IMR-90 (cell line): Measurements from ENCODE around the gene CD81. TPM values are rescaled to one million over a fixed set of nuclear protein-coding genes. Genes with fewer than 3 reads are reported as not detected.

Experiments
- ATAC-seq: fragments of 200-7000 bp; cut with Tn5 transposase; 2 replicates; pipeline ENCODE4 v1.9.1; 2020; ENCODE audit warnings: low read depth, mild to moderate bottlenecking, moderate library complexity
- BruUV-seq: library from RNA; stranded (reverse); fragments of 400-500 nt; replicated peaks from 2 replicates; lab custom pipeline; 2021; lab: Mats Ljungman, UMichigan
- CTCF ChIA-PET: fragments of 300-600 bp; formaldehyde crosslinking; extraction: SDS; loops from one replicate; lab custom pipeline; 2021; ENCODE audit warnings: antibody characterized with exemption; lab: Yijun Ruan, JAX
- POLR2A ChIA-PET: fragments of 300-600 bp; sonication (Branson Sonifier 250); formaldehyde crosslinking; loops from one replicate; lab custom pipeline; 2022; ENCODE audit warnings: antibody characterized with exemption; ENCODE audit not compliant: unreplicated experiment; lab: Charles Lee
- DNase-seq: peaks from one replicate; pipeline ENCODE4 v3.0.0; 2013
- H2AFZ ChIP-seq: replicated peaks from 2 replicates; pipeline ENCODE3; 2013; ENCODE audit warnings: low read length, mild to moderate bottlenecking; ENCODE audit not compliant: poor library complexity
- H2AK5ac ChIP-seq: 2 replicates; pipeline ENCODE4 v1.6.1; 2013; ENCODE audit warnings: low read depth, low read length, inconsistent platforms
- H2AK9ac ChIP-seq: replicated peaks from 2 replicates; pipeline ENCODE3; 2013; ENCODE audit warnings: mild to moderate bottlenecking, low read depth, low read length, moderate library complexity; ENCODE audit not compliant: poor library complexity
- H2BK120ac ChIP-seq: 2 replicates; pipeline ENCODE4 v1.6.1; 2013; ENCODE audit warnings: low read depth, low read length, inconsistent platforms
- H2BK15ac ChIP-seq: 3 replicates; pipeline ENCODE4 v1.6.1; 2013; ENCODE audit warnings: low read depth, low read length, inconsistent platforms
- H2BK20ac ChIP-seq: 2 replicates; pipeline ENCODE4 v1.6.1; 2013; ENCODE audit warnings: low read depth, mild to moderate bottlenecking, inconsistent platforms, low read length, moderate library complexity
- H2BK5ac ChIP-seq: 2 replicates; pipeline ENCODE4 v1.6.1; 2013; ENCODE audit warnings: mild to moderate bottlenecking, low read depth, low read length, inconsistent platforms; ENCODE audit not compliant: poor library complexity, severe bottlenecking
- H3K14ac ChIP-seq: replicated peaks from 2 replicates; pipeline ENCODE4 v1.6.1; 2013; ENCODE audit warnings: low read depth, low read length, inconsistent platforms
- H3K18ac ChIP-seq: 2 replicates; pipeline ENCODE4 v1.6.1; 2013; ENCODE audit warnings: low read depth, low read length, control low read depth
- H3K23ac ChIP-seq: 2 replicates; pipeline ENCODE4 v1.6.1; 2013; ENCODE audit warnings: low read depth, low read length, inconsistent platforms
- H3K27ac ChIP-seq: 2 replicates; pipeline ENCODE4 v1.5.1; 2013; ENCODE audit warnings: mild to moderate bottlenecking, control low read depth, low read length; ENCODE audit not compliant: insufficient read depth
- H3K27me3 ChIP-seq: 2 replicates; pipeline ENCODE4 v1.6.1; 2013; ENCODE audit warnings: low read length; ENCODE audit not compliant: control insufficient read depth, insufficient read depth
- H3K36me3 ChIP-seq: 2 replicates; pipeline ENCODE4 v1.6.1; 2013; ENCODE audit warnings: low read length, mixed read lengths; ENCODE audit not compliant: control insufficient read depth, insufficient read depth
- H3K4ac ChIP-seq: 2 replicates; pipeline ENCODE4 v1.6.1; 2013; ENCODE audit warnings: low read depth, low read length, inconsistent platforms
- H3K4me1 ChIP-seq: 2 replicates; pipeline ENCODE4 v1.6.1; 2013; ENCODE audit warnings: low read length, mixed read lengths; ENCODE audit not compliant: control insufficient read depth, insufficient read depth
- H3K4me2 ChIP-seq: 2 replicates; pipeline ENCODE4 v1.6.1; 2013; ENCODE audit warnings: low read depth, mild to moderate bottlenecking, control low read depth, low read length, moderate library complexity
- H3K4me3 ChIP-seq: 2 replicates; pipeline ENCODE4 v1.5.1; 2013; ENCODE audit warnings: low read depth, mild to moderate bottlenecking, control low read depth, low read length, moderate library complexity; ENCODE audit not compliant: insufficient read depth
- H3K56ac ChIP-seq: 2 replicates; pipeline ENCODE4 v1.6.1; 2013; ENCODE audit warnings: low read length, inconsistent platforms; ENCODE audit not compliant: insufficient read depth; ENCODE audit errors: extremely low read depth
- H3K79me1 ChIP-seq, 2 experiments: 2 replicates each; pipeline ENCODE4 v1.6.1; 2013; ENCODE audit warnings: low read length in 2 of 2, inconsistent platforms in 1 of 2, low read depth in 1 of 2
- H3K9ac ChIP-seq: 2 replicates; pipeline ENCODE4 v1.6.1; 2013; ENCODE audit warnings: low read depth, low read length, control low read depth
- H3K9me1 ChIP-seq: 2 replicates; pipeline ENCODE4 v1.6.1; 2013; ENCODE audit warnings: low read length, inconsistent platforms; ENCODE audit not compliant: insufficient read depth
- H3K9me3 ChIP-seq: 2 replicates; pipeline ENCODE4 v1.6.1; 2013; ENCODE audit warnings: low read length; ENCODE audit not compliant: control insufficient read depth, insufficient read depth
- H4K20me1 ChIP-seq: 2 replicates; pipeline ENCODE4 v1.6.1; 2013; ENCODE audit warnings: low read length, inconsistent platforms; ENCODE audit not compliant: insufficient read depth
- H4K5ac ChIP-seq: 2 replicates; pipeline ENCODE4 v1.6.1; 2013; ENCODE audit warnings: mild to moderate bottlenecking, low read depth, low read length, control low read depth
- H4K8ac ChIP-seq, 2 experiments: 2 replicates each; pipeline ENCODE4 v1.6.1; 2013; ENCODE audit warnings: low read depth in 2 of 2, low read length in 2 of 2, control low read depth in 1 of 2, inconsistent platforms in 1 of 2
- H4K91ac ChIP-seq: 2 replicates; pipeline ENCODE4 v1.6.1; 2013; ENCODE audit warnings: low read depth, low read length, inconsistent platforms; ENCODE audit not compliant: insufficient read depth
- RAD21 ChIP-seq: IDR thresholded peaks from 2 replicates; pipeline ENCODE4 v1.6.1; 2012; ENCODE audit warnings: low read length, improper control_type of control experiment
- RCOR1 ChIP-seq: IDR thresholded peaks from 2 replicates; pipeline ENCODE4 v1.6.1; 2012; ENCODE audit warnings: mild to moderate bottlenecking, low read length, improper control_type of control experiment; ENCODE audit not compliant: insufficient replicate concordance
- RFX5 ChIP-seq: IDR thresholded peaks from 2 replicates; pipeline ENCODE4 v1.8.0; 2012; ENCODE audit warnings: low read depth, mild to moderate bottlenecking, low read length, moderate library complexity
- WGBS, 2 experiments: methylation state at CpG; one replicate each; pipeline versions ENCODE4 v1.1.5 to v1.1.7; 2013; ENCODE audit warnings: missing lambda C conversion rate in 2 of 2; ENCODE audit not compliant: insufficient read length in 1 of 2; ENCODE audit errors: extremely low coverage in 2 of 2; 5-methylcytosine and 5-hydroxymethylcytosine counted together
- dilution Hi-C: fragments of 300-500 bp; cut with HindIII; formaldehyde crosslinking; loops from one replicate; pipeline ENCODE4 v1.14.3; 2018; ENCODE audit warnings: low sequenced_read_pairs; ENCODE audit not compliant: unreplicated experiment
- in situ Hi-C: fragments of 300-500 bp; cut with MboI; formaldehyde crosslinking; loops from 3 replicates; pipeline ENCODE4 v1.14.3; 2019; ENCODE audit warnings: low sequenced_read_pairs, inconsistent platforms, mixed read lengths
- intact Hi-C: fragments of 100-400 bp; cut with micrococcal nuclease; formaldehyde crosslinking; loops from 2 replicates; pipeline ENCODE4 v1.10.0; 2022
- polyA plus RNA-seq, 3 experiments: library from polyadenylated mRNA; depleted of rRNA; stranded (reverse); fragments of >200 nt; gene quantifications; 2 replicates each; pipeline ENCODE4 v1.2.3, GENCODE V29; 2012; ENCODE audit warnings: low replicate concordance in 1 of 3
- total RNA-seq: library from RNA; depleted of rRNA; stranded (reverse); fragments of >200 nt; gene quantifications from 2 replicates; pipeline ENCODE4 v1.2.3, GENCODE V29; 2012
- TF ChIP-seq, protein P1 (sequence below): fragments of 150-350 bp; IDR thresholded peaks from 2 replicates; pipeline ENCODE4 v1.6.1; 2016; ENCODE audit warnings: low read depth, mild to moderate bottlenecking, low read length, moderate library complexity, borderline replicate concordance

CD81 gene
- total and polyA plus RNA-seq, 2 of the 4 experiments (the other 2 are of a cell fraction): 159 to 689 TPM

DNA sequence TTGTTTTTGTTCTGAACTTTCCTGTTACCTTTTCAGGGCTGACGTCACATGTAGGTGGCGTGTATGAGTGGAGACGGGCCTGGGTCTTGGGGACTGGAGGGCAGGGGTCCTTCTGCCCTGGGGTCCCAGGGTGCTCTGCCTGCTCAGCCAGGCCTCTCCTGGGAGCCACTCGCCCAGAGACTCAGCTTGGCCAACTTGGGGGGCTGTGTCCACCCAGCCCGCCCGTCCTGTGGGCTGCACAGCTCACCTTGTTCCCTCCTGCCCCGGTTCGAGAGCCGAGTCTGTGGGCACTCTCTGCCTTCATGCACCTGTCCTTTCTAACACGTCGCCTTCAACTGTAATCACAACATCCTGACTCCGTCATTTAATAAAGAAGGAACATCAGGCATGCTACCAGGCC lies 19.9 kb downstream of the CD81 start:
- DNase-seq (no peak), ATAC-seq (no peak)
- ChIA-PET POLR2A (no interaction called here), CTCF (no interaction called here)
- no peak overlapping the region for H2AK5ac ChIP-seq
- no peak overlapping the region for H3K4me3 ChIP-seq
- dilution Hi-C loops: no loop called here
- BruUV-seq: TSS peak; percentile 97
- H3K4me2 ChIP-seq: no peak overlapping the region
- no peak overlapping the region for H3K27ac ChIP-seq
- no peak overlapping the region for H3K18ac ChIP-seq
- no peak overlapping the region for H3K56ac ChIP-seq
- H3K27me3 ChIP-seq: no peaks in the 10 kb centered on the region
- no peak for TF ChIP-seq RCOR1
- TF ChIP-seq, protein P1, sequence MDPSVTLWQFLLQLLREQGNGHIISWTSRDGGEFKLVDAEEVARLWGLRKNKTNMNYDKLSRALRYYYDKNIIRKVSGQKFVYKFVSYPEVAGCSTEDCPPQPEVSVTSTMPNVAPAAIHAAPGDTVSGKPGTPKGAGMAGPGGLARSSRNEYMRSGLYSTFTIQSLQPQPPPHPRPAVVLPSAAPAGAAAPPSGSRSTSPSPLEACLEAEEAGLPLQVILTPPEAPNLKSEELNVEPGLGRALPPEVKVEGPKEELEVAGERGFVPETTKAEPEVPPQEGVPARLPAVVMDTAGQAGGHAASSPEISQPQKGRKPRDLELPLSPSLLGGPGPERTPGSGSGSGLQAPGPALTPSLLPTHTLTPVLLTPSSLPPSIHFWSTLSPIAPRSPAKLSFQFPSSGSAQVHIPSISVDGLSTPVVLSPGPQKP: no peak
- TF ChIP-seq RAD21: no peak
- TF ChIP-seq RFX5: no peak
- H4K8ac ChIP-seq: no peak overlapping the region
- no peak overlapping the region for H4K91ac ChIP-seq
- no peaks in the 10 kb centered on the region for H3K9me1 ChIP-seq
- H3K4ac ChIP-seq: no peak overlapping the region
- H3K79me1 ChIP-seq: peaks cover 10 to 30% of the 10 kb centered on the region in 2 experiments
- H2AK9ac ChIP-seq: no peak overlapping the region
- intact Hi-C loops: no loop called here
- no peak overlapping the region for H3K9ac ChIP-seq
- H2BK15ac ChIP-seq: no peak overlapping the region
- in situ Hi-C loops: no loop called here
- no peak overlapping the region for H4K5ac ChIP-seq
- peaks cover 4% of the 10 kb centered on the region; the same call in 1 of the 2 replicates for H4K20me1 ChIP-seq
- H3K14ac ChIP-seq: no peak overlapping the region
- WGBS, 2 experiments: no CpG with 5 or more reads among the region's 12 CpGs
- H3K23ac ChIP-seq: no peak overlapping the region
- H3K4me1 ChIP-seq: peaks cover 9% of the 10 kb centered on the region
- H2AFZ ChIP-seq: peak overlapping the region; percentile 1
- no peaks in the 10 kb centered on the region for H3K9me3 ChIP-seq
- H2BK20ac ChIP-seq: no peak overlapping the region
- no peak overlapping the region for H2BK120ac ChIP-seq
- no peak overlapping the region for H2BK5ac ChIP-seq
- H3K36me3 ChIP-seq: peaks cover 47% of the 10 kb centered on the region
